GM12801 (cell line): ENCODE data around the gene CETN1.

Source experiments
- CTCF ChIP-seq: IDR thresholded peaks from one replicate; pipeline ENCODE4 v1.5.1; 2011; ENCODE audit warnings: control low read depth; ENCODE audit not compliant: insufficient read length; ENCODE audit errors: extremely low read depth

CETN1 gene

GRCh38 chr18:572091-572830 is 7.9 kb upstream of the CETN1 start:
- TF ChIP-seq CTCF, result no peak

- no peak for TF ChIP-seq CTCF
Observed at GRCh38 chr18:572831-573289, 7.3 kb upstream of the CETN1 start.

- TF ChIP-seq CTCF, result no peak
Observed at GRCh38 chr18:573385-573784, 6.8 kb upstream of the CETN1 start.

GRCh38 chr18:574149-574860 is 5.9 kb upstream of the CETN1 start:
- no peak for TF ChIP-seq CTCF

GRCh38 chr18:574865-575645 is 5.1 kb upstream of the CETN1 start:
- no peak for TF ChIP-seq CTCF

GRCh38 chr18:576924-577323 is 3.3 kb upstream of the CETN1 start:
- TF ChIP-seq CTCF, result no peak
